GM18861 (cell line): ENCODE data around the gene SYT5.

Source experiments
- ATAC-seq: cut with Tn5 transposase; IDR thresholded peaks from one replicate; pipeline ENCODE4 v1.9.1; 2021; ENCODE audit not compliant: unreplicated experiment

The SYT5 gene

DNA sequence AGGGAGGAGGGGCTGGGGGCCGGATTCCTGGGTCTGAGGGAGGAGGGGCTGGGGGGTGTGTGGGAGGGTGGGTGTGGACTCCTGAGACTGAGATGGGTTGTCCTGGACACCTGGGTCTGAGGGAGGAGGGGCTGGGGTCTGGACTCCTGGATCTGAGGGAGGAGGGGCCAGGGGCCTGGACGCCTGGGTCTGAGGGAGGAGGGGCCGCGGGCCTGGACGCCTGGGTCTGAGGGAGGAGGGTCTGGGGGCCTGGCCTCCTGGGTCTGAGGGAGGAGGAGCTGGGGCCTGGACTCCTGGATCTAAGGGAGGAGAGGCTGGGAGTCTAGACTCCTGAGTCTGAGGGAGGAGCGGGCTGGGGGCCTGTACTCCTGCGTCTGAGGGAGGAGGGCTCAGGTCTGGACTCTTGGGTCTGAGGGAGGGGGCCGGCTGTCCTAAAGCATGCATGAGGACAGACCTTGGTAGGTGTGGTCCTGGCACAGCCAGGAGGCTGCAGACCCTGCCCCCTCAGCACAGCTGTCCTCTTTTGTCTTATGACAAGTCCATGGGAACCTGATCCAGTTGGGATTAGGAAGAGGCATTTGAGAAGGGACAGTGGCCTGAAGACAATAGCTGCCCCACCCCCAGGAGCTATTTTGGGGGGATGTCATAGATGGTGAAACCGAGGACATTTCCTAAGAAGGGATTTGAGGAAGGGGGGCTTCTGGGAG is 32.4 kb downstream of the SYT5 start:
- no peak for ATAC-seq

DNA sequence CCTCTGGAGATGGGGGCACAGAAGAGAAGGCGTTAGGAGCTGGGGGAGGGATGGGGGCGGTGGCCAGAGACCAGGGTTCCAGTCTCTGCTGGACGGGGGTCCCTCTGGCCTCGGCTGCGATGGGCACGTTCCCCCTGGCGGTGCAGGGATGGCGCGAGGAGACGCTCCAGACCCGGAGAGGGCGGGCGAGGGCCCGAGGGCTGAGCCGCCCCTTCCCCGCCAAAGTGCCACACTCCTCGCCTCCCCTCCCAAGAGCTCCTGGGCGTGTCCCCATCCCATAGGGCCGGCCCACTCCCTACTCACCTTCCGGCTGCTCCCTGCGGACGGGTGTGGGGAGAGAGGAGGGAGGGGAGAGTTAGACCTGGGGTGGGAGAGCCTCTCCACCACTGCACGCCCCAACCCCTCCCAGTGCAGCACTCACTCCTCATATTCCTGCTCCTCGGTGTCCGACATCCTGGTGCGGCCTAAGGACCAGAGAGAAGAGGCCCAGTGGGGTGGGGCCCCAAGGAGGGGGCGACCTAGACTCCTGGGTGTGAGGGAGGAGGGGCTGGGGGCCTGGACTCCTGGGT is 33.3 kb downstream of the SYT5 start:
- ATAC-seq: no peak

DNA sequence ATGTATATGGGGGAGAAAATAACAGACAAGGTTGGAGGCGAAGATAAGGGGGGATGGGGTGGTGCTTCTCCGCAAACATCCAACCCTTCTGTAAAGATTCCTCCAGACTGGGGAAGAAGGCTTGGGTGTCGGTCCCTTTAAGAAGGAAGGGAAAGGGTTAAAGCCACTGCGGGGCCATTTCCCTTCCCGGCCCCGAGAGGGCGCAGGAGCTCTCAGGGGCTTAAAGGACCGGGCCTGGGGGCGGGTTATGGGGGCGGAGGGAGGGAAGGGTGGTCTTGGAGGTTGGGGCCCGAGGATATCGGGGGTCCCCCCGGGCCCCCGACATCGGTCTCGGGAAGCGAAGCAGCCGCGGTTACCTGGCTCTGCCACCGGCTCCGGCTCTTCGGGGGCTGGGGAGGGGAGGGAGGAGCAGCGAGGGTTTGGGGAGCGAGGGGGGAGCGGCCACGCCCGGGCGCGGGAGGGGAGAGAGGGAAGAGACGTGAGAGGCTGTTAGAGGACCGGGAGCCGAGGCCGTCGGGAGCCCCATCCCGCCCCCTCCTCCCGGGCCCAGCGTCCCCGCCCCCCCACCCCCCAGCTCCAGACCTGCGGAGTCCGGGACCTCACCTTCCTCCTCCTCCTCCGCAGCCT is 33.9 kb downstream of the SYT5 start:
- ATAC-seq: no peak

DNA sequence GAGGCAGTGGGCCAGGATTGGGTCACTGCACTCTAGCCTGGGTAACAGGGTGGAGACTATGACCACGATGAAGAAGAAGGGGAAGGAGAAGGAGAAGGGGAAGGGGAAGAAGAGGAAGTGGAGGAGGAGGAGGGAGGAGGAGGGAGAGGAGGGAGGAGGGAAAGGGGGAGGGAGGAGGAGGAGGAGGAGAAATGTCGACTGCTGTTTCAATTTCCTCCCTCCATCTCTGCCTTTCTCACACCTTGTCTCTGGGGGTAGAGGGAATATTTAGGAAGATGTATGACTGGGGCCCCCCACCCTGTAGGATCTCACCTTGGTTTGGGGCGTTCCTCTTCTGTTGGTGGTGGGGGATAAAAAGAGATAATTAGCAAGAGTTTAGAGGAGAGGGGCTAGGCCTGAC is 34.9 kb downstream of the SYT5 start:
- no peak for ATAC-seq

DNA sequence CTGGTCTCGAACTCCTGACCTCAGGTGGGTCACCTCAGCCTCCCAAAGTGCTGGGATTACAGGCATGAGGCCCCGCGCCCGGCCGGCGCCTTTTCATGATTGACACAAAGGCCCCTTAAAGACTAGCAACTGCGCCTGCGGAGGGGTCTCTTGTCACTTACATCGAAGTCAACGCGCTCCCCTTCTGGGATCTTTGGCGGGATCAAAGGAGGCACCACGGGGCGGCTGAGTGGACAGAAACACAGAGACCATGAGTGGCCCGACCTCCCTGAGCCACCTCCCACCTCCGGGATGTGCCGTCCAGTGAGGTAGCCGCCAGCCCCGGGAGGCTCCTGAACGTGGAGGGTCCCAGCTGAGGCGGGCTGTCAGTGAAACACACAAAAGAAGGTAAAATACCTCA is 38.4 kb downstream of the SYT5 start:
- ATAC-seq: no peak

DNA sequence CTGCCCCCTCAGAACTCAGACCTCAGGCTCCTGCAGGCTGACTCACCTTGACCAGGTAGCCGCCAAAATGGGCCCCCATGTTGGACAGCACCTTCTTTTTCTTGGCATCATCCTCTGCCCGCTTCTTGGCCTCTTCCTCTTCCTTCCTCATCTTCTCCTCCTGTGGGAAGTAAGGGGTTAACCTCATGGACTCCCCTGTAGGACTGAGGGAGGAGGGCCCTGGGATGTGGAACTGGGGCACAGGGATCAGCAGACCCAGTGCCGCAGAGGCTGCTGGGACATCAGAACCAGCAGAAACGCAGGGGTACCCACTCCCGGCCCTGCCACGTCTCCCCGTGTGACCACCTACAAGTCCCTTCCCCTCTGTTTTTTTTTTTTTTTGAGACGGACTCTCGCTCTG is 42.2 kb downstream of the SYT5 start:
- ATAC-seq: no peak

DNA sequence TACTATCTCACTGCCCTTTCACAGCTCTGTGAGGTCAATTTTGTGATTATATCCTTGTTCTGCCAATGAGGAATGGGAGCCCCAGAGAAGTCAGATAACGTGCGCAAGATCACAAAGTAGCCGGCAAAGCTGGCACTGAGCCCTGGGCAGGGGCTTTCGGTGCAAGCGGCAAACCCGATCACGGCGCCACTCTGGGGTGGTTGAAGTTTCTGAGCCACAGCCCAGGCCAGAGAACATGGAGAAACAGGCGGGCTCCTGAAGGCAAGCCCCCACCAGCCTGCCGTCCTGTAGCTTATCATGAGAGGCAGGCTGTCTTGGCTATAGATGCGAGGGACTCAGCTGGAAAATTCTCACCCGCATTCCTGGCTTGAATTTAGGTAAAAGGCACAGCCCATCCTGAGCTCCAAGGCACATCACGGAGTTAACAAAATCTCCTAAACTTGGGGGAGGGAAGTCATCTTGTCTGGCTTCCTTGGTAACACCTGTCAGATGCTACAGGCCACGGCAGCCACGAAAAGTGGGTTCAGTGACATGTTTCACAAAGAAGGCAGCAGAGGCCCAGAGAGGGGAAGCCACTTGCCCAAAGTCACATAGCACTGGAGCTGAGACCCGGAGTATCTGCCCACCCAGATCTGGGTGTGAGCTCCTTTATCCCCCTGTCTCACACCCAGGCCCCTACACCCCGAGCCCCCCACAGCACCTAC is 43.5 kb downstream of the SYT5 start:
- ATAC-seq: no peak

DNA sequence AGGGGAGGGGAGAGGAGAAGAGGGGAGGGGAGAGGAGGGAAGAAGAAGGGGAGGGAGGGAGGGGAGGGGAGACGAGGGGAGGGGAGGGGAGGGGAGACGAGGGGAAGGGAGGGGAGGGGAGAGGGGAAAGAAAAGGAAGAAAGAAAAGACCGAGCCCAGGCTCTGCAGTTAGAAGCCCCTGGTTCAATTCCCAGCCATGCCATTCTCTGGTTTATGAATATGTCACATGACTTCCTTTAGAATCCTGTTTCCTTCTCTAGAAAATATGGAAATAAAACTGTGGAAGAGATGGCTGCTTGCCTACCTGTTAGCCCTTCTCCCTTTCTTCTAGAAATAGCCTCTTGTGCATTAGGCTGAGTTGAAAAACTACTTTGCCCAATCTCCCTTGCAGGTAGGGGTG is 45.4 kb downstream of the SYT5 start:
- no peak for ATAC-seq

DNA sequence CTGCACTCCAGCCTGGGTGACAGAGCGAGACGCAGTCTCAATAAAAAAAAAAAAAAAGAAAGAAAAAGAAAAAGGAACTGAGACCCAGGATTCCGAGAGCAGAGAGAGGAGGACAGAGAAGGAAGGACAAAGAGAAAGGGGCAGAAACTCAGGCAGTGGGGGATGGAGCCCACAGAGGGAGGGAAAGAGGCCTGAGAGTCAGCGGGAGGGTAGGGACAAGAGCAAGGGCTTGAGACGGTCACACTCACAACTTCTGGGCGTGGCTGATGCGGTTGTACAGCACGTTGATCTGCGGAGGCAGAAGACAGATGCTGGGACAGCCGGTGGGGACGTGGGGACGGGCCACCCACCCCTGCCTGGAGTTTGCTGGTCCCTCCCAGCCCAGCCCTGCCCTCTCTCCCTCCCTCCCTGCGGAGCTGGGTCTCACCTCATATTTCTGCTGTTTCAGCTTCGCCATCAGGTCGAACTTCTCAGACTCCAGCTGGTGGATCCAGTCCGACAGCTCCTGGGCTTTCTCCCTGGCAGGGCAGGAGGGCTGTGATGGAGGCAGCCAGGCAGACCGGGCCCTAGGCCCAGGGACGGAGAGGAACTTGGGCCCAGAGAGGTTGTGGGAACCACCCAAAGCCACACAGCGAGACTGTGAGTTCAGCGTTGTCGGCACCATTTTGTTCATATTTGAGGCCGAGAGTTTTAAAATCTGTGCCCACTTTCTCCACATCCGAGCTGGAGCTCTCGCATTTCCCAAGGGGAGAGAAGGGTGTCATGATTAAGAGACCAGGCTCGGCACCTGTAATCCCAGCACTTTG is 46.2 kb downstream of the SYT5 start:
- no peak for ATAC-seq

DNA sequence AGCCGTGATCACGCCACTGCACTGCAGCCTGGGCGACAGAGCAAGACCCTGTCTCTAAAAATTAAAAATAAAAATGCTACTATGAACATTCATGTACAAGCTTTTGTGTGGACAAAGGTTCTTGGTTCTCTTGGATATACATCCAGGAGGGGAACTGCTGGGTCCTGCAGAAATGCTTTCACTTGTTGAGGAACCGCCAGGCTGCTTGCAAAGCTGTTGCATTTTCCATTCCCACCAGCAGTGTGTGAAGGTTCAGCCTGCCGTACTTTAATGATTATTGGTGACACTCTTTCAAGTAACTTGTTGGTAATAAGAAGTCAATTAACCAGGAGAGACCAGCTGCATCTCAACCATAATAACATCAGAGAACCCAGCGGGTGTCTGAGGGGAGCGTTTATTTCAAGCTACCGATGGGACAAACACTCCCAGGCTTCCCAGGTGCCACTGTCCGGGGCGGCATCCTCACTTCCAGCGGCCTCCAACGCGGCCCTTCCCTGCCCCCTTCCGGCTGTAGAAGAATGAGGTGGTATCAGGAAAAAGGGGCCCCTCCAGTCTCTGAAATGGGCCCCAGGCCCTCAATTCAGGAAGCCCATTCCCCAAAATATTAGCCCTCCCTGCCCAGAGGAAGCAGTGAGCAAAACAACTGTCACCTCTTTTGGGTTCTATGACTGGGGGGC is 47.5 kb downstream of the SYT5 start:
- no peak for ATAC-seq

DNA sequence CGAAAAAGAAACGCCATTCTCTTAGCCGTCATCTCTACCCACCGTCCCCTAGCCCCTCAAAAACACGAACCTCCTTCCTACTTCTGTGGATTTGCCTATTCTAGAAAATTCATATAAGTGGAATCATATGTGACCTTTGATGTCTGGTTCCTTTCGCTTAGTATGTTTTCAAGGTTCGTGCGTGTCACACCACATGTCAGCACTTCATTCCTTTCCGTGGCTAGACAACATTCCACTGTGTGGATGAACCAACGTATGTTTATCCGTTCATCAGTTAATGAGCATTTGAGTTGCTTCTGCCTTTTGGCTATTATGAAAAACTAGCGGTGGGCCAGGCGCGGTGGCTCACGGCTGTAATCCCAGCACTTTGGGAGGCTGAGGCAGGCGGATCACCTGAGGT is 48.7 kb downstream of the SYT5 start:
- no peak for ATAC-seq
